HepG2 (cell line): ENCODE data around the gene RASA2. TPM values are rescaled to one million over a fixed set of nuclear protein-coding genes. Genes with fewer than 3 reads are reported as not detected.

Source experiments
- ATAC-seq: fragments of 200-7000 bp; cut with Tn5 transposase; 3 replicates; pipeline ENCODE4 v1.9.1; 2020; ENCODE audit warnings: mild to moderate bottlenecking, moderate library complexity
- BruUV-seq: library from RNA; stranded (reverse); fragments of 400-500 nt; replicated peaks from 2 replicates; lab custom pipeline; 2021; lab: Mats Ljungman, UMichigan
- CTCF ChIA-PET: fragments of 300-600 bp; formaldehyde crosslinking; extraction: SDS; loops from one replicate; lab custom pipeline; 2021; ENCODE audit warnings: low total read pairs, inconsistent platforms, low intra/inter-chr PET ratio; lab: Yijun Ruan, JAX
- POLR2A ChIA-PET: fragments of 350-600 bp; sonication (Branson Sonifier 250); formaldehyde crosslinking; loops from one replicate; lab custom pipeline; 2020; ENCODE audit warnings: antibody characterized with exemption, inconsistent platforms; lab: Yijun Ruan, JAX
- DNase-seq: peaks from one replicate; pipeline ENCODE4 v3.0.0-alpha.2; 2015; ENCODE audit warnings: low spot score
- FAIRE-seq: peaks from 3 replicates; lab custom pipeline; 2011; peaks lifted over from hg19 to GRCh38; lab: Jason Lieb, UNC
- H2AFZ ChIP-seq: one replicate; pipeline ENCODE4 v1.6.1; 2011; ENCODE audit warnings: low read length, inconsistent platforms
- H3K27ac ChIP-seq: fragments of 300-600 bp; 3 replicates; pipeline ENCODE4 v1.8.0; 2011; ENCODE audit warnings: mixed run types, mild to moderate bottlenecking, mixed read lengths, low read length, inconsistent platforms; ENCODE audit not compliant: insufficient read depth; ENCODE audit errors: extremely low read length
- H3K27me3 ChIP-seq, 2 experiments: fragments of 200-600 bp in 1 of 2; 2 replicates in 1 of 2; 3 replicates in 1 of 2; pipeline versions ENCODE4 v1.6.0 to v1.8.0; 2011; ENCODE audit warnings: low read length in 2 of 2, mild to moderate bottlenecking in 2 of 2, moderate library complexity in 2 of 2, inconsistent platforms in 1 of 2; ENCODE audit not compliant: insufficient read depth in 2 of 2, control insufficient read depth in 1 of 2
- H3K36me3 ChIP-seq, 2 experiments: fragments of 200-600 bp in 1 of 2; replicated peaks in 1 of 2; 2 replicates in 1 of 2; 3 replicates in 1 of 2; pipeline versions ENCODE4 v1.5.1 to v1.8.0; 2011; ENCODE audit warnings: low read length in 2 of 2, inconsistent platforms in 1 of 2; ENCODE audit not compliant: insufficient read depth in 2 of 2, control insufficient read depth in 1 of 2
- H3K4me1 ChIP-seq: 2 replicates; pipeline ENCODE4 v1.5.1; 2012; ENCODE audit warnings: low read length, inconsistent platforms; ENCODE audit not compliant: insufficient read depth
- H3K4me2 ChIP-seq: 2 replicates; pipeline ENCODE4 v1.6.0; 2011; ENCODE audit warnings: low read depth, low read length, inconsistent platforms
- H3K4me3 ChIP-seq, 3 experiments: fragments of 200-600 bp in 1 of 3; sonication (generic), shearing (Covaris generic) in 1 of 3; replicated peaks in 1 of 3; 2 replicates each; pipeline ENCODE4 v1.5.1; 2011 to 2016; ENCODE audit warnings: low read length in 3 of 3, inconsistent platforms in 2 of 3, low read depth in 2 of 3, mild to moderate bottlenecking in 2 of 3, control low read depth in 1 of 3, mixed read lengths in 1 of 3; ENCODE audit not compliant: insufficient read depth in 1 of 3
- H3K79me2 ChIP-seq: one replicate; pipeline ENCODE4 v1.6.1; 2011; ENCODE audit warnings: low read length, inconsistent platforms; ENCODE audit not compliant: insufficient read depth
- H3K9ac ChIP-seq: 2 replicates; pipeline ENCODE4 v1.6.0; 2011; ENCODE audit warnings: mild to moderate bottlenecking, low read depth, low read length, inconsistent platforms; ENCODE audit not compliant: insufficient read depth
- H3K9me3 ChIP-seq: 2 replicates; pipeline ENCODE4 v1.5.1; 2012; ENCODE audit warnings: mild to moderate bottlenecking, low read length
- H4K20me1 ChIP-seq: 2 replicates; pipeline ENCODE4 v1.6.0; 2011; ENCODE audit warnings: inconsistent platforms, mild to moderate bottlenecking, low read length, moderate library complexity; ENCODE audit not compliant: insufficient read depth
- GABPA ChIP-seq, 2 experiments: IDR thresholded peaks; 2 replicates each; pipeline ENCODE4 v1.6.1; 2011 to 2016; ENCODE audit warnings: low read depth in 2 of 2, low read length in 1 of 2, missing biosample characterization in 1 of 2, missing genetic modification characterization in 1 of 2
- GATA4 ChIP-seq: sonication (generic); IDR thresholded peaks from 2 replicates; pipeline ENCODE4 v1.6.1; 2016; ENCODE audit warnings: antibody characterized with exemption, low read depth, borderline replicate concordance
- GLMP ChIP-seq: sonication (generic); formaldehyde crosslinking; IDR thresholded peaks from 2 replicates; pipeline ENCODE4 v1.9.0; 2021; ENCODE audit warnings: missing genetic modification reagents, mild to moderate bottlenecking, borderline replicate concordance
- JARID2 ChIP-seq: sonication (generic); formaldehyde crosslinking; IDR thresholded peaks from 2 replicates; pipeline ENCODE4 v1.8.1; 2023; ENCODE audit warnings: missing genetic modification reagents, inconsistent platforms; ENCODE audit not compliant: insufficient replicate concordance
- KDM2A ChIP-seq: sonication (generic); formaldehyde crosslinking; IDR thresholded peaks from 2 replicates; pipeline ENCODE4 v1.4.0; 2020; ENCODE audit warnings: low read depth, missing genetic modification reagents, borderline replicate concordance
- MATR3 ChIP-seq: sonication (generic); formaldehyde crosslinking; IDR thresholded peaks from 2 replicates; pipeline ENCODE4 v1.4.0; 2020; ENCODE audit warnings: missing genetic modification reagents
- MNT ChIP-seq: fragments of 450-650 bp; IDR thresholded peaks from 2 replicates; pipeline ENCODE4 v1.6.1; 2016
- NFIC ChIP-seq: IDR thresholded peaks from 2 replicates; pipeline ENCODE4 v1.6.1; 2012; ENCODE audit warnings: mild to moderate bottlenecking, low read length, inconsistent platforms
- RBAK ChIP-seq: sonication (generic); formaldehyde crosslinking; IDR thresholded peaks from 2 replicates; pipeline ENCODE4 v1.5.1; 2020; ENCODE audit warnings: mild to moderate bottlenecking, missing genetic modification reagents
- UBTF ChIP-seq: sonication (generic); formaldehyde crosslinking; IDR thresholded peaks from 2 replicates; pipeline ENCODE4 v1.4.0; 2020; ENCODE audit warnings: mild to moderate bottlenecking, missing genetic modification reagents
- ZC3H4 ChIP-seq: sonication (generic); formaldehyde crosslinking; IDR thresholded peaks from 2 replicates; pipeline ENCODE4 v1.4.0; 2020; ENCODE audit warnings: missing genetic modification reagents, borderline replicate concordance
- ZKSCAN5 ChIP-seq: sonication (generic); formaldehyde crosslinking; IDR thresholded peaks from 2 replicates; pipeline ENCODE4 v1.5.1; 2020; ENCODE audit warnings: mild to moderate bottlenecking, missing genetic modification reagents
- ZNF607 ChIP-seq: sonication (generic); formaldehyde crosslinking; IDR thresholded peaks from 2 replicates; pipeline ENCODE4 v1.5.1; 2020; ENCODE audit warnings: missing genetic modification reagents, mild to moderate bottlenecking, borderline replicate concordance
- ZNF629 ChIP-seq: sonication (generic); formaldehyde crosslinking; conservative IDR thresholded peaks from 2 replicates; pipeline ENCODE4 v1.5.0; 2020; ENCODE audit warnings: missing genetic modification reagents
- ZNF766 ChIP-seq: sonication (generic); formaldehyde crosslinking; IDR thresholded peaks from 2 replicates; pipeline ENCODE4 v1.5.0; 2020; ENCODE audit warnings: missing genetic modification reagents, borderline replicate concordance
- ZNF776 ChIP-seq: sonication (generic); formaldehyde crosslinking; IDR thresholded peaks from 2 replicates; pipeline ENCODE4 v1.4.0; 2020; ENCODE audit warnings: mild to moderate bottlenecking, missing genetic modification reagents
- ZNF883 ChIP-seq: sonication (generic); formaldehyde crosslinking; IDR thresholded peaks from 2 replicates; pipeline ENCODE4 v1.5.1; 2020; ENCODE audit warnings: mild to moderate bottlenecking, missing genetic modification reagents; ENCODE audit errors: not compliant biosample characterization
- WGBS: methylation state at CpG from one replicate; pipeline ENCODE4 v1.1.6; 2017; ENCODE audit warnings: low lambda C conversion rate; 5-methylcytosine and 5-hydroxymethylcytosine counted together
- in situ Hi-C: cut with HindIII; loops from 2 replicates; pipeline ENCODE4 v1.10.0; 2017; ENCODE audit warnings: low pct_unique_long_range_greater_than_20kb; ENCODE audit not compliant: extremely low pct_ligation_motif_present
- intact Hi-C: fragments of 100-400 bp; cut with micrococcal nuclease; formaldehyde crosslinking; loops from one replicate; pipeline ENCODE4 v1.10.0; 2022; ENCODE audit not compliant: unreplicated experiment
- polyA plus RNA-seq, 8 experiments: library from polyadenylated mRNA; depleted of rRNA in 3 of 8; stranded (reverse) in 7 of 8; unstranded in 1 of 8; fragments of >200 nt; fragmentation: Illumina TruSeq in 4 of 8; extraction: Trizol in 4 of 8; gene quantifications; 2 replicates each; pipeline versions ENCODE4 v1.2.1 to v1.2.3, GENCODE V29; 2011 to 2016; ENCODE audit warnings: low read depth in 4 of 8, missing spikeins in 1 of 8, mixed read lengths in 1 of 8; ENCODE audit not compliant: insufficient read depth in 1 of 8
- total RNA-seq, 5 experiments: library from RNA; depleted of rRNA; stranded (reverse); fragments of >200 nt; fragmentation: Illumina TruSeq; extraction: Trizol; gene quantifications; 2 replicates each; pipeline ENCODE4 v1.2.3, GENCODE V29; 2016; ENCODE audit warnings: low read depth in 1 of 5

RASA2 gene
- total and polyA plus RNA-seq, 2 of the 13 experiments (the other 11 are each of a cell fraction or from before 2014, with no cell fraction given), result 5.4 to 8.5 TPM

- no TSS peak for BruUV-seq
Measured at GRCh38 chr3:141552440-141552991, 65.7 kb downstream of the RASA2 start.

More at GRCh38 chr3:141552440-141552991, 65.7 kb downstream of the RASA2 start:
- POLR2A ChIA-PET, result no interaction called here
- DNase-seq, result no peak
- no peak overlapping the region for H3K4me3 ChIP-seq
- no peak for FAIRE-seq
- no peaks in the 10 kb centered on the region for H3K4me1 ChIP-seq
- H3K9me3 ChIP-seq, result no peaks in the 10 kb centered on the region
- H2AFZ ChIP-seq, result no peak overlapping the region
- no peak overlapping the region for H3K27ac ChIP-seq
- H4K20me1 ChIP-seq, result no peaks in the 10 kb centered on the region
- intact Hi-C loops, result no loop called here
- 94% methylated on average over 2 of the region's 2 CpGs for WGBS
- H3K9ac ChIP-seq, result no peak overlapping the region
- CTCF ChIA-PET, result no interaction called here
- H3K79me2 ChIP-seq, result no peaks in the 10 kb centered on the region
- no peaks in the 10 kb centered on the region for H3K27me3 ChIP-seq
- no peak for TF ChIP-seq GATA4
- TF ChIP-seq KDM2A (CRISPR knock-in tag), result no peak
- no peak for TF ChIP-seq ZNF883 (CRISPR knock-in tag)
- no peak for TF ChIP-seq MATR3 (CRISPR knock-in tag)
- no peak for TF ChIP-seq GABPA (IDR thresholded peaks at IDR 0.05; ENCODE audit: low read depth, low read length)
- no peak for TF ChIP-seq GABPA (CRISPR knock-in tag; IDR thresholded peaks at IDR 0.05; ENCODE audit: low read depth)
- no peak for TF ChIP-seq JARID2
- TF ChIP-seq ZNF766 (CRISPR knock-in tag), result no peak
- no peak for TF ChIP-seq GLMP (CRISPR knock-in tag)
- no peak for TF ChIP-seq UBTF (CRISPR knock-in tag)
- no peak for TF ChIP-seq ZNF776 (CRISPR knock-in tag)
- no peak for TF ChIP-seq ZNF607 (CRISPR knock-in tag)
- TF ChIP-seq ZC3H4 (CRISPR knock-in tag), result no peak
- TF ChIP-seq RBAK (CRISPR knock-in tag), result no peak
- TF ChIP-seq MNT, result no peak
- TF ChIP-seq NFIC, result no peak
- TF ChIP-seq ZKSCAN5 (CRISPR knock-in tag), result no peak
- TF ChIP-seq ZNF629, result no peak
- TF ChIP-seq, all 625 proteins: peak for 0
- no peak overlapping the region for H3K4me2 ChIP-seq
- ATAC-seq, result no peak
- H3K36me3 ChIP-seq, result peaks cover 10 to 21% of the 10 kb centered on the region in 2 experiments
- in situ Hi-C loops, result no loop called here
